K562 (cell line): ENCODE measurements around the gene RASL12. TPM values are rescaled to one million over a fixed set of nuclear protein-coding genes. Genes with fewer than 3 reads are reported as not detected.

ENCODE experiments used
- ATAC-seq: fragments of 200-7000 bp; cut with Tn5 transposase; 3 replicates; pipeline ENCODE4 v1.9.1; 2020; ENCODE audit warnings: moderate library complexity
- BruUV-seq: library from RNA; stranded (reverse); fragments of 400-500 nt; replicated peaks from 2 replicates; lab custom pipeline; 2021; lab: Mats Ljungman, UMichigan
- CTCF ChIA-PET: fragments of 300-600 bp; formaldehyde crosslinking; extraction: SDS; loops from one replicate; lab custom pipeline; 2021; ENCODE audit warnings: low intra/inter-chr PET ratio; lab: Yijun Ruan, JAX
- POLR2A ChIA-PET: fragments of 300-600, 350-650 bp; sonication (Branson Sonifier 250); formaldehyde crosslinking; extraction: SDS; loops from one replicate; lab custom pipeline; 2021; ENCODE audit warnings: antibody characterized with exemption, inconsistent platforms; lab: Yijun Ruan, JAX
- DNase-seq, 4 experiments: peaks; one replicate each; pipeline versions ENCODE4 v3.0.0 to v3.0.0-alpha.2; 2011 to 2018; ENCODE audit warnings: low spot score in 3 of 4, mixed read lengths in 3 of 4; ENCODE audit errors: extremely low read depth in 1 of 4
- FAIRE-seq: peaks from 2 replicates; lab custom pipeline; 2011; peaks lifted over from hg19 to GRCh38; lab: Jason Lieb, UNC
- H2AFZ ChIP-seq: 2 replicates; pipeline ENCODE4 v1.6.0; 2011; ENCODE audit warnings: low read depth, low read length, control low read depth, inconsistent platforms
- H3K27ac ChIP-seq: fragments of 200-600 bp; 3 replicates; pipeline ENCODE4 v1.8.0; 2011; ENCODE audit warnings: low read depth, mild to moderate bottlenecking, control low read depth, inconsistent platforms, low read length, moderate library complexity, mixed read lengths; ENCODE audit errors: extremely low read depth
- H3K27me3 ChIP-seq, 2 experiments: fragments of 300-600 bp in 1 of 2; 2 replicates in 1 of 2; 3 replicates in 1 of 2; pipeline versions ENCODE4 v1.6.0 to v1.8.0; 2011; ENCODE audit warnings: inconsistent platforms in 2 of 2, low read length in 2 of 2, mild to moderate bottlenecking in 1 of 2, mixed read lengths in 1 of 2, moderate library complexity in 1 of 2; ENCODE audit not compliant: control insufficient read depth in 2 of 2, insufficient read depth in 2 of 2
- H3K36me3 ChIP-seq: fragments of 300-600 bp; 3 replicates; pipeline ENCODE4 v1.8.0; 2011; ENCODE audit warnings: mild to moderate bottlenecking, low read length, inconsistent platforms; ENCODE audit not compliant: control insufficient read depth, insufficient read depth
- H3K4me1 ChIP-seq, 2 experiments: fragments of 200-600 bp in 1 of 2; replicated peaks in 1 of 2; 2 replicates in 1 of 2; 3 replicates in 1 of 2; pipeline versions ENCODE4 v1.5.1 to v1.8.0; 2011; ENCODE audit warnings: inconsistent platforms in 2 of 2, low read length in 2 of 2, mild to moderate bottlenecking in 1 of 2, mixed read lengths in 1 of 2, moderate library complexity in 1 of 2; ENCODE audit not compliant: control insufficient read depth in 2 of 2, insufficient read depth in 2 of 2
- H3K4me2 ChIP-seq: 2 replicates; pipeline ENCODE4 v1.6.1; 2011; ENCODE audit warnings: low read length, control low read depth, inconsistent platforms, mixed read lengths; ENCODE audit not compliant: insufficient read depth
- H3K4me3 ChIP-seq: fragments of 200-600 bp; sonication (generic), shearing (Covaris generic); 2 replicates; pipeline ENCODE4 v1.5.1; 2016; ENCODE audit warnings: control low read depth, inconsistent platforms
- H3K79me2 ChIP-seq: fragments of 200-600 bp; 3 replicates; pipeline ENCODE4 v1.8.0; 2011; ENCODE audit warnings: low read length, inconsistent platforms; ENCODE audit not compliant: control insufficient read depth, insufficient read depth
- H3K9ac ChIP-seq, 2 experiments: 2 replicates each; pipeline versions ENCODE4 v1.6.0 to v1.6.1; 2011; ENCODE audit warnings: low read depth in 2 of 2, low read length in 2 of 2, control low read depth in 1 of 2, inconsistent platforms in 1 of 2, mild to moderate bottlenecking in 1 of 2, mixed read lengths in 1 of 2; ENCODE audit not compliant: insufficient read depth in 1 of 2
- H3K9me1 ChIP-seq: one replicate; pipeline ENCODE4 v1.6.0; 2011; ENCODE audit warnings: inconsistent platforms, mild to moderate bottlenecking, low read length, moderate library complexity; ENCODE audit not compliant: control insufficient read depth, insufficient read depth
- H3K9me3 ChIP-seq: replicated peaks from 2 replicates; pipeline ENCODE4 v1.5.1; 2011; ENCODE audit warnings: low read depth, low read length, inconsistent platforms; ENCODE audit not compliant: control insufficient read depth, insufficient read depth
- H4K20me1 ChIP-seq: replicated peaks from 2 replicates; pipeline ENCODE4 v1.6.1; 2011; ENCODE audit warnings: low read length, inconsistent platforms, mixed read lengths; ENCODE audit not compliant: control insufficient read depth, insufficient read depth
- ARHGAP35 ChIP-seq: fragments of 450-650 bp; IDR thresholded peaks from 2 replicates; pipeline ENCODE4 v1.6.1; 2018; ENCODE audit not compliant: partially characterized antibody
- ARNT ChIP-seq, 2 experiments: fragments of 450-650 bp; IDR thresholded peaks; 2 replicates each; pipeline ENCODE4 v1.6.1; 2016; ENCODE audit warnings: mild to moderate bottlenecking in 1 of 2
- BCOR ChIP-seq: fragments of 450-650 bp; IDR thresholded peaks from 2 replicates; pipeline ENCODE4 v1.6.1; 2016
- CBFB ChIP-seq: sonication (generic); formaldehyde crosslinking; IDR thresholded peaks from 2 replicates; pipeline ENCODE4 v1.4.0; 2020; ENCODE audit warnings: mild to moderate bottlenecking, missing genetic modification reagents
- HDAC2 ChIP-seq: fragments of 450-650 bp; IDR thresholded peaks from 2 replicates; pipeline ENCODE4 v1.6.1; 2016; ENCODE audit warnings: mild to moderate bottlenecking
- JUND ChIP-seq, 2 experiments: IDR thresholded peaks; 2 replicates in 1 of 2; 3 replicates in 1 of 2; pipeline ENCODE4 v1.6.1; 2011; ENCODE audit warnings: borderline replicate concordance in 2 of 2, low read depth in 2 of 2, low read length in 2 of 2, improper control_type of control experiment in 1 of 2, missing biosample characterization in 1 of 2, missing genetic modification characterization in 1 of 2, missing genetic modification reagents in 1 of 2
- ZNF121 ChIP-seq: sonication (generic); formaldehyde crosslinking; conservative IDR thresholded peaks from 2 replicates; pipeline ENCODE4 v1.8.0; 2022; ENCODE audit warnings: missing genetic modification reagents
- WGBS: fragments of 100-300 bp; shearing (Covaris generic); methylation state at CpG from one replicate; pipeline ENCODE4 v1.1.6; 2016; ENCODE audit warnings: low coverage, mixed read lengths; ENCODE audit not compliant: insufficient coverage; ENCODE audit errors: missing lambda C conversion rate; 5-methylcytosine and 5-hydroxymethylcytosine counted together
- in situ Hi-C: fragments of 300-500 bp; cut with MboI; formaldehyde crosslinking; loops from 4 replicates; pipeline ENCODE4 v1.15.0; 2018; ENCODE audit warnings: inconsistent platforms, mixed read lengths
- intact Hi-C: fragments of 100-400 bp; cut with micrococcal nuclease; formaldehyde crosslinking; loops from 2 replicates; pipeline ENCODE4 v1.14.2; 2022
- polyA plus RNA-seq, 8 experiments: library from polyadenylated mRNA; depleted of rRNA in 4 of 8; stranded (reverse) in 5 of 8; unstranded in 3 of 8; fragments of >200 nt; fragmentation: Nextera tagmentation in 2 of 8; fragmentation: Illumina TruSeq in 1 of 8; extraction: Ambion mirVana in 2 of 8; extraction: Trizol in 1 of 8; gene quantifications; 2 replicates each; pipeline versions ENCODE4 v1.2.1 to v1.2.3, GENCODE V29; 2011 to 2014; ENCODE audit warnings: inconsistent platforms in 1 of 8, missing spikeins in 1 of 8
- total RNA-seq, 7 experiments: library from RNA; depleted of rRNA in 6 of 7; stranded (reverse); fragments of >200 nt in 6 of 7; fragmentation: Illumina TruSeq in 2 of 7; extraction: Trizol in 2 of 7; gene quantifications; 2 replicates each; pipeline versions ENCODE4 v1.2.1 to v1.2.3, GENCODE V29; 2011 to 2021; ENCODE audit warnings: low replicate concordance in 1 of 7

RASL12 gene
- total and polyA plus RNA-seq, 9 of the 15 experiments (the other 6 are each of a cell fraction or from before 2014, with no cell fraction given) = not detected

DNA sequence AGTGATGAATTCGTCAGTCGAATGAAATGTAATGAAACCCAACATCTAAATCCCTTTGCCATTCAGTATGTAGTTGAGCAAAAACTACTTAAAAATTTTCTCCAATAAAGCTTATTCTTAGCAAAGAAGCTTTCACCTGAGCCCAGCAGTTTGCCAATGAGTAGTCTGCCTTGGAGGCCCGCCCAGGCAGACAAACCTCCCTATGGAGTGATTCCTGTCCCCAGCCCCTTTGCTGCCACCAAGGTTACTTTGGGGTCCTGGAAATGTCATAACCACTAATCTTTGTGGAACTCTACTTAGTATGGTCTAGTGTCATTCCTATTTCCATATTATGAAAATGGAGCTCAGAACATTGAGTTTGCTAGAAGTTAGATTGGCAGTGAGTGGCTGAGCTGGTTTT, 35.1 kb upstream of the RASL12 start (continued):
- TF ChIP-seq CBFB (CRISPR knock-in tag) (no peak), JUND (IDR thresholded peaks at IDR 0.05; ENCODE audit: borderline replicate concordance, low read depth, low read length) (no peak), JUND (tag; IDR thresholded peaks at IDR 0.05; ENCODE audit: borderline replicate concordance, low read depth, low read length) (no peak), BCOR (no peak), ARHGAP35 (no peak)

DNA sequence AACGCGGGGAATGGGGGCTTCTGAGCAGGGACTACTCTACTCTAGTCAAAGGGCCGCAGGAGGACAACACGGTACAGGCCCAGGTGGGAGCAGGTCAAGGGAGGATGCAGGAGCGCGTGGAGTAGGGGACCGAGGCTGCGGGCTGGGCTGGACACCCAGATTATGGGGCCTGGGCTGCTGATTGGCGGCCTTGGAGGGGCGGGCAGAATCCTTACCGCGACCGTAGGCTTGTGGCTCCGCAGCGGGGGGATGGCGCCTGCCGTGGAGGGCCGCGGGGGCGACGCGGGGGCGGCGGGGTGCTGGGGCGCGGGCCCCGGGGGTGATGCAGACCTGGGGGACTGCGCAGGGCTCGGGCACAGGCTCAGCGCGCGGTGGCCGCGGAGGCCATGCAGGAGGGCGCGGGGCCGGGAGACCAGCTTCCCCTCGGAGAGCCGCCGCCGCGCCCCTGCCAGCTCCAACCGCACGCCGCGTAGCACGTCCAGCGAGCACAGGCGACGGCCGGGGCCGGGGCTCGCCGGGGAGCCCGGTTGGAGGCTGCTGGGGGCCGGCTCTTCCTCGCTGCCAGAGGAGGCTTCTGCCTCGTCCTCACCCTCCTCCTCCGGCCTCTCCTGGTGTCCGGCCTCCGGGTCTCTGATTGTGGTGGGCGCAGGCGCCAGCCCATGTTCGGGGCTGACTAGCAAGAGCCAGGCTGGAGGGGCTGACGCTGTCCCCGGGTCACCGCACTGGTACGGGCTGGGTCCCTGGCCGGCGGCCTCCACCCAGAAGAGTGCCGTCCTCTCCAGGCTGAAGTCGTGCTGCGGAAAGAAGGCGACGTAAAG, 34.3 kb upstream of the RASL12 start:
- TF ChIP-seq HDAC2 = 0 out of 2 replicates have a peak, but pooled peaks have one; percentile 3
- TF ChIP-seq ARNT (IDR thresholded peaks at IDR 0.05) = no peak
- TF ChIP-seq ZNF121 = no peak
- in situ Hi-C loops = no loop called here
- BruUV-seq = no TSS peak

More for the DNA sequence above, 34.3 kb upstream of the RASL12 start:
- H3K27me3 ChIP-seq = no peaks in the 10 kb centered on the region
- H2AFZ ChIP-seq = no peak overlapping the region
- H3K4me3 ChIP-seq = no peak overlapping the region
- no peaks in the 10 kb centered on the region for H3K4me1 ChIP-seq
- no peak overlapping the region for H3K27ac ChIP-seq
- H3K9me3 ChIP-seq = no peaks in the 10 kb centered on the region
- POLR2A ChIA-PET = interaction anchor here (0.6 to 1.2 kb wide), 5 partner anchors 8 to 77 kb away, joined by 3 to 4 read pairs (median 3); no protein-coding TSS in a partner anchor
- H4K20me1 ChIP-seq = no peaks in the 10 kb centered on the region
- CTCF ChIA-PET = interaction anchor here (0.8 kb wide), 1 partner anchor 48 kb away, joined by 6 read pairs; no protein-coding TSS in a partner anchor
- H3K36me3 ChIP-seq = peaks cover 28% of the 10 kb centered on the region; the same call in 2 of the 3 replicates
- H3K9ac ChIP-seq = no peak overlapping the region
- H3K79me2 ChIP-seq = no peaks in the 10 kb centered on the region
- DNase-seq (no peak), FAIRE-seq (no peak), ATAC-seq (no peak)
- H3K4me2 ChIP-seq = no peak overlapping the region
- intact Hi-C loops = loop anchor here (1.0 to 5.0 kb wide), 2 partner anchors 48 to 70 kb away; no protein-coding TSS in a partner anchor
- WGBS = 85% methylated on average over 27 of the region's 75 CpGs
- H3K9me1 ChIP-seq = peaks cover 3% of the 10 kb centered on the region
